ENCODE measurements around the gene LIF.

GRCh38 chr22:30253205-30253852, 6.8 kb upstream of the LIF start:
- TF ChIP-seq CTCF (IDR thresholded peaks at IDR 0.05) (no peak), POLR2A (IDR thresholded peaks at IDR 0.05; ENCODE audit: low read depth) (no peak)

All from esophagus muscularis mucosa (tissue), 3 donors.